Muscle layer of colon (tissue), 2 donors: ENCODE results near the gene CSRNP2.

Source experiments
- H3K27ac ChIP-seq: one replicate; pipeline ENCODE4 v1.7.0; 2013; ENCODE audit warnings: low read depth, mild to moderate bottlenecking, low read length, moderate library complexity
- H3K27me3 ChIP-seq, 2 donors: one replicate each; pipeline ENCODE4 v1.7.0; 2013; ENCODE audit warnings: low read length in 2 of 2, mild to moderate bottlenecking in 2 of 2; ENCODE audit not compliant: insufficient read depth in 2 of 2, control insufficient read depth in 1 of 2
- H3K36me3 ChIP-seq: one replicate; pipeline ENCODE4 v1.7.0; 2013; ENCODE audit warnings: mild to moderate bottlenecking, low read length; ENCODE audit not compliant: insufficient read depth
- H3K4me1 ChIP-seq: one replicate; pipeline ENCODE4 v1.7.0; 2013; ENCODE audit warnings: mild to moderate bottlenecking, low read length; ENCODE audit not compliant: insufficient read depth
- H3K4me3 ChIP-seq, 2 donors: one replicate each; pipeline ENCODE4 v1.7.0; 2013; ENCODE audit warnings: low read length in 2 of 2, low read depth in 1 of 2, mild to moderate bottlenecking in 1 of 2, moderate library complexity in 1 of 2
- H3K9ac ChIP-seq: one replicate; pipeline ENCODE4 v1.7.0; 2013; ENCODE audit warnings: low read length
- H3K9me3 ChIP-seq: one replicate; pipeline ENCODE4 v1.7.0; 2013; ENCODE audit warnings: mild to moderate bottlenecking, low read length
- donor health status: abdominal sarcoma.
- donor health status: Adenocarcinoma of cecum.

Gene CSRNP2

DNA sequence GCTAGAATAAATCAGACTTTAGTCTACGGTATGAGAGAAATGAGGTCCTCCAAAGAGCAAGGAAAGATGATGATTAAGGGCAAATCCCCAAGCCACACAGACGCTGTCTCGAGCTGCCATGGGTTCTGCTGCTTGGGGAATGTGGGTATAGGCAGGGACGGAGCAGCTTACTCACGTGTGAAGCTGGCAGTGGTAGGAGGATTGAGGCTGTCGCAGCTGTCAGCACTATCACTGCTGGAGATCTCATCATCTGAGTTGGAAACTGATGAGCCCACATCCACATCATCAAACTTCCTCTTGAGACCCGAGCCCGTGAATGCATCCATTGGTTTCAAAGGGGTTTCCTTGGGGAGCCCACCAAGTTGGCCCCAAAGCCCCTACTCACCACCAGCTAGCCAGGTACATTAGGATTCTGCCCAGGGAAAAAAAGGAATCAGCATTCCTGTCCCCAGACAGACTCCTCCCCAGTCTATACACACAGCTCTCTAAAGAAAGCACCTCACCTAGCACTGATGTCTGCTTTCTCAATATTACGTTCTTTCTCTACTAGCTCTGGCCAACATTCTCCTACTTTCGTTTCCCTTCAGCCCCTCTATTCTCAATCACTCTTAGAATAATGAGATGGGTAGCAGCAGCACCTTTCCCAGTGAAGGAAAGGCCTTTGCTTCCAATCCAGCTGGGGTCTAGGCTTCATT, 7.0 kb downstream of the CSRNP2 start:
- H3K27me3 ChIP-seq, result no peaks in the 10 kb centered on the region
- no peak overlapping the region for H3K4me3 ChIP-seq
- no peaks in the 10 kb centered on the region for H3K9me3 ChIP-seq
- H3K36me3 ChIP-seq, result peaks cover 22% of the 10 kb centered on the region
- H3K9ac ChIP-seq, result no peak overlapping the region
- H3K4me1 ChIP-seq, result peaks cover 9% of the 10 kb centered on the region
- no peak overlapping the region for H3K27ac ChIP-seq

DNA sequence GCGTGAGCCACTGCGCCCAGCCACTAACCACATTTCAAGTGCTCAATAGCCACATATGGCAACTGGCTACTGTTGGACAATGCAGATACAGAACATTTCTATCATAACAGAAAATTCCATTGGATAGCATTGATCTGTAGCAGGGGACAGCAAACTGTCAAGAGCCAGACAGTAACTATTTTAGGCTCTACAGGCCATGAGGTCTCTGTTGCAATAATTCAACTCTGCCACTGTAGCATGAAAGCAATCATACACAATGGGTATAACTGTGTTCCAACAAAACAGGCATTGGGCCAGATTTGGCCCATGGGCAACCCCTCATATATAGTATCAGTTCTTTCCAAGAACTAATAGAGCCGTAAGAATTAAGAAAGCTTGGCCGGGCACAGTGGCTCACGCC, 8.0 kb downstream of the CSRNP2 start:
- Histone ChIP-seq H3K36me3 (peaks cover 28% of the 10 kb centered on the region), H3K27ac (no peak overlapping the region), H3K4me3 (no peak overlapping the region), H3K9ac (no peak overlapping the region), H3K9me3 (no peaks in the 10 kb centered on the region), H3K4me1 (peaks cover 7% of the 10 kb centered on the region), H3K27me3 (no peaks in the 10 kb centered on the region)

DNA sequence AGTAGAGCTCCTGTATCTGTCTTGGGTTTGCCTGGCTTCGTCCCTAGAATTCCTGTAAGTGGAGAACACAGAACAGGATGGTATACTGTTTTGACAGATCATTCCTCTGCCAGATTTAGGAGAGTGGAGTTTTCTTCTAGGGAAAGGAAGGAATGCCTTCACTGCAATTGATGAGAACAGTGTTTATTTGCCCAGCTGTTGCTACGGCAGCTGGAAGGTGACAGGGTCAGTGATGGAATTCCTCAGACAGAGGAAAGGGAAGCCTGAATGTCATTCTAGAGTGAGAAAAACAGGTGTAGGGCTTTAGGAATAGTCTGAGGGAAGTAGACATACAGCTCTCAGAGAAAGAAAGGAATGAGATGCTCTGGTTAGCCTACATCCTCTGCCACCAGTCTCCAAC, 11.7 kb downstream of the CSRNP2 start:
- no peak overlapping the region for H3K27ac ChIP-seq
- H3K36me3 ChIP-seq, result peaks cover 47% of the 10 kb centered on the region
- H3K4me3 ChIP-seq, result no peak overlapping the region
- H3K9me3 ChIP-seq, result no peaks in the 10 kb centered on the region
- no peaks in the 10 kb centered on the region for H3K27me3 ChIP-seq
- no peak overlapping the region for H3K9ac ChIP-seq
- H3K4me1 ChIP-seq, result no peaks in the 10 kb centered on the region

DNA sequence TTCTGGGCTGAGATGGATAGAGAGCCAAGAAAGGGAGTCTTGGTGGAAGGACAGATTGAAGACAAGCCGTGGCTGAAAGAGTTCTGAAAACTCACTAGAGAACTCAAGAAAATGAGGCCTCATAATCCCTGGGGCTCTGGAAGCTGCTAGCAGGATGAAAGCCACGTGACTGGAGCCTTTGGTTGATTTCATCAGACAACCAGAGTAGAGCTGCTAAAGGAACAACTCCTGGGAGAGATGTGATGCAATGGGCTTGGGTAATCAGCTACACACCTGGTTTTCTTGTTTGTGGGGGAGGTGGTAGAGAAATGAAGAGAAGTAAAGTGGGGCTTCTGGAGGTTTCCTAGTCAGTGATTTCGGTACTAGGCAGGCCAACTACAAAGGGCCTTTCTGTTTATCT, 13.4 kb downstream of the CSRNP2 start:
- no peaks in the 10 kb centered on the region for H3K27me3 ChIP-seq
- H3K9ac ChIP-seq, result no peak overlapping the region
- H3K36me3 ChIP-seq, result peaks cover 58% of the 10 kb centered on the region
- H3K9me3 ChIP-seq, result no peaks in the 10 kb centered on the region
- no peak overlapping the region for H3K27ac ChIP-seq
- H3K4me1 ChIP-seq, result no peaks in the 10 kb centered on the region
- H3K4me3 ChIP-seq, result no peak overlapping the region

DNA sequence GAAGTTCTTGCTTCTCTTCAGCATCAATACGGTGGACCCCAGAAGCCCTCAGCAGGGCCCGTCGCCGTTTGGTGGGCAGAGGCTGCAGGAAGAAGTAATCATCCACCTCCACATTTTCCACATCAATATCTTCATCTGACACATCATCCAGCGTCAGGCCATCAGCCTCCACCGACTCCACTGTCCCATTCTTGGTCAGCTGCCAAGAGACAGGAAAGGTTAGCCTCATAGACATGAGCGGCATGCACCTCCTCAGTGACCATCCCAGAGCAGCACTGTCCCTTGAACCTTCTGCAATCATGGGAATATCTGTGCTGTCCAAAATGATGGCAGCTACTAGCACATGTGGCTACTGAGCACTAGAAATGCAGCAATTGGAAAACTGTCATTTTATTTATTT, 15.6 kb downstream of the CSRNP2 start:
- H3K27ac ChIP-seq, result no peak overlapping the region
- H3K9me3 ChIP-seq, result no peaks in the 10 kb centered on the region
- H3K4me1 ChIP-seq, result no peaks in the 10 kb centered on the region
- H3K36me3 ChIP-seq, result peaks cover 70% of the 10 kb centered on the region
- H3K4me3 ChIP-seq, result no peak overlapping the region
- no peak overlapping the region for H3K9ac ChIP-seq
- no peaks in the 10 kb centered on the region for H3K27me3 ChIP-seq

DNA sequence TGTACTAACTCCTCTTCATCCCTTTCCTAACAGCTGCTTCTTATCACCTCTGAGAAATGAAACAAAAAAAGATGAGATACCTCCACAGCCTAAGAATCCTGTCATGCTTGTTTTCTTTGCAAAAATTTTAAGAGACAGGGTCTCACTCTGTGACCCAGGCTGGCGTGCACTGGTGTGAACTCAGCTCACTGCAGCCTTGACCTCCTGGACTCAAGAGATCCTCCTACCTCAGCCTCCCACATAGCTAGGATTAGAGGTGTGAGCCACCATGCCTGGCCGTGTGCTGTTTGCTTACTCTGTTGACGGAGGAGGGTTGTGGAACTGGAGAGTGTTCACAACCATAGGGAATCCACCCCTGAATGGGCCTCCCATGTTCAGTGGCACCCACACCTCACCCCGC, 16.2 kb downstream of the CSRNP2 start:
- H3K27ac ChIP-seq, result no peak overlapping the region
- H3K4me3 ChIP-seq, result no peak overlapping the region
- H3K36me3 ChIP-seq, result peaks cover 71% of the 10 kb centered on the region
- no peaks in the 10 kb centered on the region for H3K4me1 ChIP-seq
- H3K27me3 ChIP-seq, result no peaks in the 10 kb centered on the region
- H3K9ac ChIP-seq, result no peak overlapping the region
- H3K9me3 ChIP-seq, result no peaks in the 10 kb centered on the region

DNA sequence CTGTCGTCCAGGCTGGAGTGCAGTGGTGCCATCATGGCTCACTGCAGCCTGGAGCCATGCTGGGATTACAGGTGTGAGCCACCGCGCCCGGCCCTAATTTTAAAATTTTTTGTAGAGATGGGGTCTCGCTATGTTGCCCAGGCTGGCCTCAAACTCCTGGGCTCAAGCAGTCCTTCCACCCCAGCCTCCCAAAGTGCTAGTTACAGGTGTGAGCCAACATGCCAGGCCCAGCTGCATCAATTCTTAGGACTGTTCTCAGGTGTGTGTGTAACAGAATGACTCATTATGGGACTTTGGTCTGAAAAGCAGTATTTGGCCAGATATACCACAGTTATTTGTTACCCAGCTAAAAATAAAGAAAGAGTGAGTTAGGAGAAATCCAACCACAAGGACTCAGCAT, 17.9 kb downstream of the CSRNP2 start:
- Histone ChIP-seq H3K4me3 (no peak overlapping the region), H3K27ac (no peak overlapping the region), H3K36me3 (peaks cover 70% of the 10 kb centered on the region), H3K27me3 (no peaks in the 10 kb centered on the region), H3K9ac (no peak overlapping the region), H3K9me3 (no peaks in the 10 kb centered on the region), H3K4me1 (no peaks in the 10 kb centered on the region)

DNA sequence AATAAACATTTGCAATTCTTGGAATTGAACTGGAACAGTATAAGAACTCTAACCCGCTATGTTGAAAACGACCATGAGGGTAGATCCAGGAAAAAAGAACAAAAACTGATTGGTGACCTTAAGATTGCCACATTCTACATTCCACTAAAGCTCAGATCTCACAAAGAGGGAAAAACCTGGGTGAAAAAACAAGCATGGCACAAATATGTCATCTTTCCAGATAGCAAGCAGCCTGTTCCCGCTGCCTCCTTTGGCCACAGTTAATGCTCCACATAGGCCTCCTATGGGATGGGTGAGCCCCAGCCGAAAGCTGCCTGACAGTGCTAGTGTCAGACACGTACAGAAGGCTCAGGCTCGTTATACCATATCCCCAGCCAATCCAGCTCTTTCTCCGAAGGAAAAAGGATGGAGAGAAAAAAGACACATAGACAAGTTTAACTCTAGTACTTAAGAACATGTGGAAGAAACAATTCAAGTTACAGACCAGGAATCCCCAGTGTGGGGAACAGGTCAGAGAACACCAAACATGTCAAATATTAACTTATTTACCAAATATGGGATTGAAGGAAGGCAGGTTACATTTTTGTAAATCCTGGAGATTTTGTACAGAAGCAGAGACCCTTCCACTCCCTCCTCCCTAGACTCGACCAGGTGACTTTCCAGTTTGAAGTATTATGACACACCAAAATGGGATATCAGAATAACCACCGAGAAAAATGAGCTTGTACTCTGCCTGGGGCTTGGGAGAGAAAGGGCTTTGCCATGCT, 20.6 kb downstream of the CSRNP2 start:
- Histone ChIP-seq H3K36me3 (peaks cover 86% of the 10 kb centered on the region), H3K27ac (no peak overlapping the region), H3K27me3 (no peaks in the 10 kb centered on the region), H3K9ac (no peak overlapping the region), H3K9me3 (no peaks in the 10 kb centered on the region), H3K4me1 (no peaks in the 10 kb centered on the region), H3K4me3 (no peak overlapping the region)

DNA sequence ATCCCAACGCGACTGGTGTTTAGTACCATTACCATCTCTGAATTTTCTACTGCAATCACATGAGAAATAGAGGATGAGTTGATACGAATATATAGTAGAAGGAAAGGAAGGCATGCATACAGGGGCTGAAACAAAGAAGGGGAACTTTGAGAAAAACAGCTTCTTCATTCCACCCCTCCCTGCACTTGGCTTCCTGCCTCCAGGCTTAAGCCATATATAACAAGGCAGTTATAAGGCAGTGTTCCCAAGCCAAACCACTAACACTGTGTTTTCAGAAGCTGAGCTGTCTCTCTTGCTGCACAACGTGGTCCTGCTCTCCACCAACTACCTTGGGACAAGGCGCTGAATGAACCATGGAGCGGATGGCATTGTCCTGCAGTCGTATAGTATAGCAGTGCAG, 24.3 kb downstream of the CSRNP2 start:
- no peaks in the 10 kb centered on the region for H3K4me1 ChIP-seq
- no peaks in the 10 kb centered on the region for H3K27me3 ChIP-seq
- peaks cover 83% of the 10 kb centered on the region for H3K36me3 ChIP-seq

DNA sequence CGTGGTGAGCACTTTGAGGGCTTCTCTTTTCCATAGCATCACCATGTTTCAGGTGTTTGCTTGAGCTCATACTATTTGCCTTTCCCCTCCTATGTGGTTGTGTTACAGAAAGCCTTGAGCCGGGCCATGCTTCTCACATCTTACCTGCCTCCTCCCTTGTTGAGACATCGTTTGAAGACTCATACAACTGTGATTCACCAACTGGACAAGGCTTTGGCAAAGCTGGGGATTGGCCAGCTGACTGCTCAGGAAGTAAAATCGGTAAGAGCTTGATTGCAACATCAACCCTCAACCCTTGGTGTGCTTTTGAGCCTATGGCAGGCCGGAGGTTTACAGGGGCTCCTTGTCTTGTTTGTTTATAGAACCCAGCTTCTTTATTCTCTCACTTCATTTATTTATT, 27.2 kb downstream of the CSRNP2 start:
- Histone ChIP-seq H3K9me3 (no peaks in the 10 kb centered on the region), H3K27ac (no peak overlapping the region), H3K4me3 (no peak overlapping the region), H3K36me3 (peaks cover 69% of the 10 kb centered on the region), H3K4me1 (no peaks in the 10 kb centered on the region), H3K27me3 (no peaks in the 10 kb centered on the region), H3K9ac (no peak overlapping the region)

More for the DNA sequence above, 24.3 kb downstream of the CSRNP2 start:
- no peaks in the 10 kb centered on the region for H3K9me3 ChIP-seq
- no peak overlapping the region for H3K9ac ChIP-seq
- H3K27ac ChIP-seq, result no peak overlapping the region
- no peak overlapping the region for H3K4me3 ChIP-seq

DNA sequence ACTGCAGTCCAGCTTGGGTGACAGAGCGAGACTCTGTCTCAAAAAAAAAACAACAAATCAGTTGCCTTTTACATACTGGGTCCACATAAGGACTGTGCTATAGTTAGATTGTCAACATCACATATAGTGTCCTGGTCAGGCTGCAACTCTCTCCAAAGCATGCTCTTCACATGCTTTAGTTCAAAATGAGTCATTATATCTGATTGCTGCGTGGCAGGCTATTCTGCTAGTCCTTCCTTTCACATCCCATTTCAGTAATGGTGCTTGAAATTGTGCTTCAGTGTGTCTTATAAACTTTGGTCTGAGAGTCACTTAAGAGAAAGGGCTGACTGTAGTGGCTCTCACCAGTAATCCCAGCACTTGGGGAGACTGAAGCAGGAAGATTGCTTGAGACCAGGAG, 28.3 kb downstream of the CSRNP2 start:
- H3K4me1 ChIP-seq, result no peaks in the 10 kb centered on the region
- H3K36me3 ChIP-seq, result peaks cover 63% of the 10 kb centered on the region
- no peak overlapping the region for H3K9ac ChIP-seq
- no peaks in the 10 kb centered on the region for H3K27me3 ChIP-seq
- H3K9me3 ChIP-seq, result no peaks in the 10 kb centered on the region
- no peak overlapping the region for H3K4me3 ChIP-seq
- no peak overlapping the region for H3K27ac ChIP-seq

DNA sequence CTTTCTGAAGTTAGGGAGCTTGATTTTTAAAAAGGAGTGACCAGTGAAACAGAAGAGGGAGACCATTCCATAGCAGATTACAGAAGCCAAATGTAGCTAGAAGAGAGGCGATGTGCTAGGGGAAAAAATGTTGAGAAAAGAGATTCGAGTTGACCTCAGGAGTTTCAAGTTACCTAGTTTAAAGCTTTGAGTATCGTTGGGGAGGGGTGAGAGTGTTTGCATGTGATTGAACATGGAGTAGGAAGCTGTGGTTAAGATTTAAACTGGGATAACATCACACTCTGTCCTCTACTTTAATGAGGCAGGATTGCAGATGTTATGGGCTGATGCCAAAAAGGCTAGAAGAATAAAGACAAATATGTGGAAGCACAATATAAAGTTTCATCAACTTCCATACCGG, 31.6 kb downstream of the CSRNP2 start:
- Histone ChIP-seq H3K9me3 (no peaks in the 10 kb centered on the region), H3K27me3 (no peaks in the 10 kb centered on the region), H3K4me1 (peaks cover 21% of the 10 kb centered on the region), H3K36me3 (peaks cover 36% of the 10 kb centered on the region), H3K27ac (no peak overlapping the region), H3K9ac (no peak overlapping the region), H3K4me3 (no peak overlapping the region)
